Measurements from ENCODE around the gene TXNRD3. TPM values are rescaled to one million over a fixed set of nuclear protein-coding genes. Genes with fewer than 3 reads are reported as not detected.

The TXNRD3 gene
- total RNA-seq, 1 experiment from 2014 or later, result 6.9 TPM

DNA sequence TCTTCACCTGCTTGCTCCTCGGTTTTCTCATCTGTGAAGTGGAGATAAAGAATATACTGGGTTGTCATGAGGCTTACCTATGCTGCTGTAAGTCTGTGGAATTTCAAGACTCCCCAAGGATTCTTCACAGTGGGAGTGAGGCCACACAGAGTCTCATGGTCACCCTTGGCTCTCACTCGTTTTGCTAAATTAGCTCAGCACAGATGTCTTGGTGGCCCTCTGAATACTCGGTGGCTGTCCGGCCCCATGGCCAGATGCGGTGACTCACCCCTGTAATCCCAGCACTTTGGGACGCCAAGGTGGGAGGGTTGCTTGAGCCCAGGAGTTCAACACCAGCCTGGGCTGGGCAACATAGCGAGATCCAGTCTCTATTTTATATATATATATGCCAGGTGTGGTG, 44.1 kb upstream of the TXNRD3 start:
- ChIA-PET CTCF (interaction anchor here (1.5 kb wide), 1 partner anchor 38 kb away, joined by 3 read pairs; no protein-coding TSS in a partner anchor), POLR2A (no interaction called here)
- ATAC-seq (no peak), DNase-seq (ENCODE audit: low spot score) (no peak)
- TF ChIP-seq ZNF121 (CRISPR knock-in tag; IDR thresholded peaks at IDR 0.05) (0 out of 2 replicates have a peak, but pooled peaks have one; percentile 12), FOXP4 (CRISPR knock-in tag; IDR thresholded peaks at IDR 0.05) (no peak)
- TF ChIP-seq, protein P1, sequence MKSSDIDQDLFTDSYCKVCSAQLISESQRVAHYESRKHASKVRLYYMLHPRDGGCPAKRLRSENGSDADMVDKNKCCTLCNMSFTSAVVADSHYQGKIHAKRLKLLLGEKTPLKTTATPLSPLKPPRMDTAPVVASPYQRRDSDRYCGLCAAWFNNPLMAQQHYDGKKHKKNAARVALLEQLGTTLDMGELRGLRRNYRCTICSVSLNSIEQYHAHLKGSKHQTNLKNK (CRISPR knock-in tag; IDR thresholded peaks at IDR 0.05), result no peak
- H3K4me1 Mint-ChIP-seq, result peaks cover 20% of the 10 kb centered on the region
- peaks cover 18% of the 10 kb centered on the region for H3K27me3 Mint-ChIP-seq (ENCODE audit: low read depth)
- H3K27ac Mint-ChIP-seq, result no peak overlapping the region
- H3K36me3 Mint-ChIP-seq, result no peaks in the 10 kb centered on the region
- H3K9me3 Mint-ChIP-seq, result peaks cover 13% of the 10 kb centered on the region
- no peak overlapping the region for H3K4me3 Mint-ChIP-seq

GRCh38 chr3:126696701-126697267, 41.9 kb upstream of the TXNRD3 start:
- no peak for ATAC-seq
- H3K27ac Mint-ChIP-seq, result no peak overlapping the region
- H3K4me1 Mint-ChIP-seq, result peaks cover 7% of the 10 kb centered on the region
- DNase-seq (ENCODE audit: low spot score), result no peak
- H3K4me3 Mint-ChIP-seq, result no peak overlapping the region
- POLR2A ChIA-PET, result no interaction called here
- H3K36me3 Mint-ChIP-seq, result no peaks in the 10 kb centered on the region
- CTCF ChIA-PET, result interaction anchor here (0.5 to 0.7 kb wide), 2 partner anchors 46 to 500 kb away, joined by 3 read pairs; no protein-coding TSS in a partner anchor
- H3K27me3 Mint-ChIP-seq (ENCODE audit: low read depth), result no peaks in the 10 kb centered on the region; the same call in 1 of the 2 replicates
- peaks cover 13% of the 10 kb centered on the region for H3K9me3 Mint-ChIP-seq
- TF ChIP-seq NFYB (CRISPR knock-in tag; conservative IDR thresholded peaks at IDR 0.05; ENCODE audit: low read depth) (no peak), TEAD1 (CRISPR knock-in tag; IDR thresholded peaks at IDR 0.05) (no peak), ATF3 (CRISPR knock-in tag; conservative IDR thresholded peaks at IDR 0.05) (no peak), ARID4B (CRISPR knock-in tag; IDR thresholded peaks at IDR 0.05; ENCODE audit: borderline replicate concordance) (no peak), SOX15 (CRISPR knock-in tag; IDR thresholded peaks at IDR 0.05) (no peak), ZBTB43 (CRISPR knock-in tag; IDR thresholded peaks at IDR 0.05) (no peak), FOXJ3 (CRISPR knock-in tag; IDR thresholded peaks at IDR 0.05; ENCODE audit: borderline replicate concordance) (no peak), CREM (CRISPR knock-in tag; IDR thresholded peaks at IDR 0.05) (no peak), JUN (CRISPR knock-in tag; IDR thresholded peaks at IDR 0.05) (no peak), ELF4 (CRISPR knock-in tag; IDR thresholded peaks at IDR 0.05; ENCODE audit: low read depth) (no peak), GRHL2 (CRISPR knock-in tag; IDR thresholded peaks at IDR 0.05; ENCODE audit: insufficient replicate concordance, severe bottlenecking) (no peak), GABPB1 (CRISPR knock-in tag; IDR thresholded peaks at IDR 0.05) (no peak), TP53 (CRISPR knock-in tag; IDR thresholded peaks at IDR 0.05) (no peak)
- TF ChIP-seq, protein P2, sequence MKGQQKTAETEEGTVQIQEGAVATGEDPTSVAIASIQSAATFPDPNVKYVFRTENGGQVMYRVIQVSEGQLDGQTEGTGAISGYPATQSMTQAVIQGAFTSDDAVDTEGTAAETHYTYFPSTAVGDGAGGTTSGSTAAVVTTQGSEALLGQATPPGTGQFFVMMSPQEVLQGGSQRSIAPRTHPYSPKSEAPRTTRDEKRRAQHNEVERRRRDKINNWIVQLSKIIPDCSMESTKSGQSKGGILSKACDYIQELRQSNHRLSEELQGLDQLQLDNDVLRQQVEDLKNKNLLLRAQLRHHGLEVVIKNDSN (CRISPR knock-in tag; IDR thresholded peaks at IDR 0.05), result no peak
- TF ChIP-seq, protein P3, sequence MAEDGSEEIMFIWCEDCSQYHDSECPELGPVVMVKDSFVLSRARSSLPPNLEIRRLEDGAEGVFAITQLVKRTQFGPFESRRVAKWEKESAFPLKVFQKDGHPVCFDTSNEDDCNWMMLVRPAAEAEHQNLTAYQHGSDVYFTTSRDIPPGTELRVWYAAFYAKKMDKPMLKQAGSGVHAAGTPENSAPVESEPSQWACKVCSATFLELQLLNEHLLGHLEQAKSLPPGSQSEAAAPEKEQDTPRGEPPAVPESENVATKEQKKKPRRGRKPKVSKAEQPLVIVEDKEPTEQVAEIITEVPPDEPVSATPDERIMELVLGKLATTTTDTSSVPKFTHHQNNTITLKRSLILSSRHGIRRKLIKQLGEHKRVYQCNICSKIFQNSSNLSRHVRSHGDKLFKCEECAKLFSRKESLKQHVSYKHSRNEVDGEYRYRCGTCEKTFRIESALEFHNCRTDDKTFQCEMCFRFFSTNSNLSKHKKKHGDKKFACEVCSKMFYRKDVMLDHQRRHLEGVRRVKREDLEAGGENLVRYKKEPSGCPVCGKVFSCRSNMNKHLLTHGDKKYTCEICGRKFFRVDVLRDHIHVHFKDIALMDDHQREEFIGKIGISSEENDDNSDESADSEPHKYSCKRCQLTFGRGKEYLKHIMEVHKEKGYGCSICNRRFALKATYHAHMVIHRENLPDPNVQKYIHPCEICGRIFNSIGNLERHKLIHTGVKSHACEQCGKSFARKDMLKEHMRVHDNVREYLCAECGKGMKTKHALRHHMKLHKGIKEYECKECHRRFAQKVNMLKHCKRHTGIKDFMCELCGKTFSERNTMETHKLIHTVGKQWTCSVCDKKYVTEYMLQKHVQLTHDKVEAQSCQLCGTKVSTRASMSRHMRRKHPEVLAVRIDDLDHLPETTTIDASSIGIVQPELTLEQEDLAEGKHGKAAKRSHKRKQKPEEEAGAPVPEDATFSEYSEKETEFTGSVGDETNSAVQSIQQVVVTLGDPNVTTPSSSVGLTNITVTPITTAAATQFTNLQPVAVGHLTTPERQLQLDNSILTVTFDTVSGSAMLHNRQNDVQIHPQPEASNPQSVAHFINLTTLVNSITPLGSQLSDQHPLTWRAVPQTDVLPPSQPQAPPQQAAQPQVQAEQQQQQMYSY (CRISPR knock-in tag; IDR thresholded peaks at IDR 0.05), result no peak
- TF ChIP-seq, protein P4, sequence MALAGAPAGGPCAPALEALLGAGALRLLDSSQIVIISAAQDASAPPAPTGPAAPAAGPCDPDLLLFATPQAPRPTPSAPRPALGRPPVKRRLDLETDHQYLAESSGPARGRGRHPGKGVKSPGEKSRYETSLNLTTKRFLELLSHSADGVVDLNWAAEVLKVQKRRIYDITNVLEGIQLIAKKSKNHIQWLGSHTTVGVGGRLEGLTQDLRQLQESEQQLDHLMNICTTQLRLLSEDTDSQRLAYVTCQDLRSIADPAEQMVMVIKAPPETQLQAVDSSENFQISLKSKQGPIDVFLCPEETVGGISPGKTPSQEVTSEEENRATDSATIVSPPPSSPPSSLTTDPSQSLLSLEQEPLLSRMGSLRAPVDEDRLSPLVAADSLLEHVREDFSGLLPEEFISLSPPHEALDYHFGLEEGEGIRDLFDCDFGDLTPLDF (CRISPR knock-in tag; IDR thresholded peaks at IDR 0.05), result no peak
- TF ChIP-seq, protein P5, sequence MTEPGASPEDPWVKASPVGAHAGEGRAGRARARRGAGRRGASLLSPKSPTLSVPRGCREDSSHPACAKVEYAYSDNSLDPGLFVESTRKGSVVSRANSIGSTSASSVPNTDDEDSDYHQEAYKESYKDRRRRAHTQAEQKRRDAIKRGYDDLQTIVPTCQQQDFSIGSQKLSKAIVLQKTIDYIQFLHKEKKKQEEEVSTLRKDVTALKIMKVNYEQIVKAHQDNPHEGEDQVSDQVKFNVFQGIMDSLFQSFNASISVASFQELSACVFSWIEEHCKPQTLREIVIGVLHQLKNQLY (CRISPR knock-in tag; IDR thresholded peaks at IDR 0.05), result no peak

Measured in WTC11 (cell line).